Small intestine (tissue), 7 donors: Measurements from ENCODE around the gene IGFBP4. TPM values are rescaled to one million over a fixed set of nuclear protein-coding genes. Genes with fewer than 3 reads are reported as not detected.

Experiments
- DNase-seq, 2 donors: peaks; one replicate each; pipeline versions ENCODE4 v3.0.0 to v3.0.0-alpha.2; 2013
- FAIRE-seq: peaks from 2 replicates; lab custom pipeline; 2012; peaks lifted over from hg19 to GRCh38; lab: Jason Lieb, UNC
- H3K27ac ChIP-seq, 3 donors: one replicate each; pipeline ENCODE4 v1.5.1; 2013; ENCODE audit warnings: low read length in 2 of 3, mild to moderate bottlenecking in 2 of 3, control low read depth in 1 of 3, inconsistent platforms in 1 of 3, low read depth in 1 of 3, moderate library complexity in 1 of 3
- H3K27me3 ChIP-seq, 3 donors: one replicate each; pipeline ENCODE4 v1.6.1; 2013; ENCODE audit warnings: low read length in 3 of 3, inconsistent platforms in 1 of 3; ENCODE audit not compliant: control insufficient read depth in 3 of 3, insufficient read depth in 3 of 3
- H3K36me3 ChIP-seq, 3 donors: one replicate each; pipeline ENCODE4 v1.6.1; 2013; ENCODE audit warnings: low read length in 3 of 3, inconsistent platforms in 1 of 3, low read depth in 1 of 3, mild to moderate bottlenecking in 1 of 3, moderate library complexity in 1 of 3; ENCODE audit not compliant: control insufficient read depth in 3 of 3, insufficient read depth in 2 of 3
- H3K4me1 ChIP-seq, 3 donors: one replicate each; pipeline ENCODE4 v1.6.1; 2013; ENCODE audit warnings: low read length in 2 of 3, inconsistent platforms in 1 of 3, low read depth in 1 of 3, mild to moderate bottlenecking in 1 of 3, moderate library complexity in 1 of 3; ENCODE audit not compliant: control insufficient read depth in 3 of 3, insufficient read depth in 2 of 3
- H3K4me3 ChIP-seq, 3 donors: one replicate each; pipeline ENCODE4 v1.5.1; 2013; ENCODE audit warnings: low read length in 3 of 3, control low read depth in 1 of 3, inconsistent platforms in 1 of 3, low read depth in 1 of 3, mild to moderate bottlenecking in 1 of 3, moderate library complexity in 1 of 3
- H3K9me3 ChIP-seq, 2 donors: one replicate each; pipeline ENCODE4 v1.6.1; 2013; ENCODE audit warnings: low read depth in 1 of 2, low read length in 1 of 2; ENCODE audit not compliant: control insufficient read depth in 2 of 2, insufficient read depth in 1 of 2
- WGBS, 3 donors: extraction: QIAGEN DNeasy Blood & Tissue Kit; methylation state at CpG; one replicate each; pipeline ENCODE4 v1.1.7; 2013; 5-methylcytosine and 5-hydroxymethylcytosine counted together
- polyA plus RNA-seq, 4 donors: library from polyadenylated mRNA; stranded (reverse) in 3 of 4; unstranded in 1 of 4; fragments of 200-250 nt in 3 of 4; fragments of 120-200 nt in 1 of 4; gene quantifications; one replicate each; pipeline versions ENCODE4 v1.2.1 to v1.2.3, GENCODE V29; 2013
- donor health status: healthy with polysubstance abuse.
- donor health status: control.
- donor health status: control.
- donor health status: Bipolar disorder and iron deficiency.
- donor health status: healthy.

IGFBP4 gene
- polyA plus RNA-seq, 4 donors, result 19.2 to 282 (median 40.1) TPM

DNA sequence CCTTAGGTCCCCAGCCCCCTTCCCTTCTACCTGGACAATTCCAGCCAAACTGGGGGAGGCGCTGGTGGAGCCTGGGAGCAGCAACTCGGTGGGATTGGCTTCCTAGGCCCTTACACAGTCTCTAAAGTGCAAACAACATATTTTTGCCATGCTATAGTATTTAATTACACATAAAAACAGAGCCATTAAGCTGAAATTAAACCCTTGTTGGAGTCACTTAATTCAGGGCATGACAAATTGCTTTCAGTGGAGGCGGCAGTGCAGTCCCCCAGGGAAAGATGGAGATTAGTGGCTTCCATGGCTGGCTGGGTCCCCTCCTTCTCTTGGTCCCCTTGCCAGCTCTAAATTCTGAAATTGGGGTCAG, 17.3 kb downstream of the IGFBP4 start:
- DNase-seq (no peak), FAIRE-seq (no peak)
- Histone ChIP-seq H3K4me3 (no peak overlapping the region), H3K4me1 (peaks cover 0 to 25% (median 0%) of the 10 kb centered on the region in 3 donors), H3K36me3 (peaks cover 0 to 16% (median 0%) of the 10 kb centered on the region in 3 donors), H3K9me3 (no peaks in the 10 kb centered on the region), H3K27me3 (peaks cover 0 to 6% (median 0%) of the 10 kb centered on the region in 3 donors), H3K27ac (no peak overlapping the region)
- 74 to 92% (median 75%) methylated on average over 3 of the region's 3 CpGs for WGBS, 3 donors

DNA sequence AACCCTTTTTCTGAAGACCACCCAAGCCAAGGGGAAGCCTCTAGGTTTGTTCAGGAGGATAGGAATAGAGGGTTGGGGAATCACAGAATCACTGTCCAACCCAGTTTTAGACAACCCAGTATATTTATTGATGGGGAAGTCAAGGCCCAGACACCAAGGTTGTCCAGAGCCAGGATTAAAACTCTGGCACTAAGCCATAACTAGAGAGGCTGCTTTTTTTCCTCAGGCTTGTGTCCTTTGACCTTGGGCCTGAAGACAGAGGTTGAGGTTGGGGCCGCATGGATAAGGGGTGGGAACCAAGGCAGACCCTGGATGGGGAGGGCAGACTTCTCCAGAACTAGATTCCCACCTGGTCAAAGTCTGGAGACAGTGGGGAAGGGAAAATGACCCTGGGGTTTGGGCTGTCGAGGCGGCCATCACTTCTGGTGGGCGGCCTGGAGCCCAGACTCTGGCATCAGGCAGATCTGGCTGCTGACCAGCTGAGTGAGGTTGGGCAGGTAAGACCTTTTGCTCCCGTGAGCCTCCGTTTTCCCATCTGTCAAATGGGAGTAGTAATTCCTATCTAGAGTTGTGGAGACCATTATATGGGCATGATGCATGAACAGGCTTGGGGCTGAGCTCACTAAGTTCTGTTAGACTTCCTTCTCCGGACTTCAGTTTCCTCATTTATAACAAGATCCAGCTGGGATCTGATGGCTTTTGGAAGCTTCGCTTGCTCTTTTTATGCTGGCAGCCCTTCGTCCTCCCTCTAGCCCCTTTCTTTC, 17.9 kb downstream of the IGFBP4 start:
- no peak for DNase-seq
- WGBS, 3 donors, result 69 to 82% (median 74%) methylated on average over 9 of the region's 9 CpGs
- no peak for FAIRE-seq
- Histone ChIP-seq H3K27ac (peak overlapping the region in 1 of 3 donors; percentile 39), H3K27me3 (peaks cover 0 to 6% (median 0%) of the 10 kb centered on the region in 3 donors), H3K36me3 (peaks cover 0 to 14% (median 0%) of the 10 kb centered on the region in 3 donors), H3K4me3 (no peak overlapping the region), H3K9me3 (no peaks in the 10 kb centered on the region), H3K4me1 (peaks cover 0 to 25% (median 0%) of the 10 kb centered on the region in 3 donors)

DNA sequence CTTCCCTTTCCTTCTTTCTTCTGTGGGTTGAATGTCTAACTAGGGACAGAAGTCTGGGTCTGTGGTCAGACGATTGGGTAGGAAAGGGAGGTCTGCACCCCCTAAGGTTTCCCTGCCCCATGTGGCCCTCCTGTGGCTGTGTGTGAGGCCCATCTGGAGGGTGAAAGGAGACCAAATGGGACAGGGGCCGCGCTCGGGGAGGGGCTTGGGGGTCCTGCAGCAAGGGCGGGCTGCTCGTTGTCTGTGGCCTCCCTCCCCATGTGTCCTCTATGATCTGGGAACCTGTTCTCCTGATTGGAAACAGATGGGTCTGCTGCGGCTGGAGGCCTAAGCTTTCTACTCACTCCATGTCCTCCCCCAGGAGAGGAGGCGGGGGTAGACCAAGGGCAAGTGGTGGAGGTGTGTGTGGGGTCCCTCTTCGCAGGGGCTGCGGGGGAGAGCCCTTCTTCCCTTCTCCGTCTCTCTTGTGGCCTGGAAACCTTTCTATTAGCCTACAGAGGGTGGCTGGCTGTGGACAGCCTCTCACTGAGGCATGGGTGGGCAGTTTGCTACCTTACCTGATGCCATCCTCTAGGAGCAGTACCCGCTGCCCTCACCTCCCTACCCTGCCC, 18.6 kb downstream of the IGFBP4 start:
- 69 to 82% (median 75%) methylated on average over 12 of the region's 12 CpGs for WGBS, 3 donors
- H3K4me1 ChIP-seq, result peaks cover 0 to 25% (median 0%) of the 10 kb centered on the region in 3 donors
- H3K9me3 ChIP-seq, result no peaks in the 10 kb centered on the region
- H3K36me3 ChIP-seq, result peaks cover 0 to 9% (median 0%) of the 10 kb centered on the region in 3 donors
- peaks cover 0 to 6% (median 0%) of the 10 kb centered on the region in 3 donors for H3K27me3 ChIP-seq
- peak overlapping the region in 1 of 3 donors; percentile 39 for H3K27ac ChIP-seq
- DNase-seq (no peak), FAIRE-seq (no peak)
- H3K4me3 ChIP-seq, result no peak overlapping the region

DNA sequence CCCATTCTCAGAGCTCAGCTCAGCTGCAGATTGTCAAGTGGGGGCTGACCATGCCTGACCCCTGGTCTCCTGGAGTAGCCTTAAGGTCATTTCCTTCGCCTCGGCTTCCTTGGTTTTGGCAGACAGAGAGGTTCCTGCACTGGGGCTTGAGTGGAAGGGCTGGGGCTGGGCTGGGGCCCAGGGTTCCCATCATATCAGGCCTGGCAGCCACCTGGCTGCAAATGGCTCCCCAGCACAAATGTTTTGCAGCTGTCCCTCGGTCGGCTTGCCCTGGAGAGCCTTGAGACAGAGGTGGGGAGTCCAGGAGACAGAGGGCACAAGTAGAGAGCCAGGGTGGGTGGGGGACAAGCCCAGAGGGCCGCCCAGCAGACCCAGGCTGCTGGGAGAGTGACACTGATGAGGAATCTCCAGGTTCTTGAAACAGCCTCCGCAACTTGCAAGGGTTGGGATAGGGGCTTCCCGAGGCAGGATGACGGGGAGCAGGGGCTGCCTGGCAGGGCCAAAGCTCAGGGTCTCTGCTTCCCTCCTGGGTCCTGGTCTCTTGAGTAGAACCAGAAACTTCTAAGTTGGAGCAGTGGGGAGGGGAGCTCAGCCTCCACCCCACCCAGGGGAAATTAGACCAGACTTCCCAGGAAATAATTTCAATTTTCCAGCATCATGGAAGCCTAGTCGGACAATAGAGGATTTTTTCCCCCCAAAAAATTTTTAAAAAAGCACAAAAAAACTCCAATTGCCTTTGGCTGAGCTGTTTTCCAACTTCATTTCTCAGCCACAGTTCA, 19.3 kb downstream of the IGFBP4 start:
- peaks cover 0 to 19% (median 0%) of the 10 kb centered on the region in 3 donors for H3K4me1 ChIP-seq
- H3K9me3 ChIP-seq, result no peaks in the 10 kb centered on the region
- 63 to 81% (median 77%) methylated on average over 9 of the region's 9 CpGs for WGBS, 3 donors
- peaks cover 0 to 3% (median 0%) of the 10 kb centered on the region in 3 donors for H3K36me3 ChIP-seq
- H3K27me3 ChIP-seq, result peaks cover 0 to 3% (median 0%) of the 10 kb centered on the region in 3 donors
- H3K27ac ChIP-seq, result peak overlapping the region in 1 of 3 donors; percentile 39
- DNase-seq (no peak), FAIRE-seq (no peak)
- no peak overlapping the region for H3K4me3 ChIP-seq

DNA sequence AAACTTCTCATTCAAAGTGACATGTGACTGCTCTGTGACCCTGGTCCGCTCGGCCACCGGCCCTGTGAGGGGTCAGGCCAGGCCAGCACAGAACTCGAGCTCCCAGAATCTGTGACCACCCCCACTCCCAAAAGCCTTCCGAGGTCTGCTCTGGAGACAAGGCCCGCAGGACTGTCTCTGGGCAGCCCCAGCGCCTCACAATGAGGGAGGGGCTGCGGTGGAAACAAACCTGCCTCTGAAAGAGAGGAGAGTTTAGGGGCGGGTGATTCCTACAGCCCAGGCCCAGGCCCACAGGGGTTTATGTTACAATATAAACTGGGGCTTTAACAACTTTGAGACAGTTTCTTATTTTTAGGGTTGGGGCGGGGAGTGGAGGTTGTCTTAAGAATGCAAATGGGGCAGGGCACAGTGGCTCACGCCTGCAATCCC, 19.9 kb downstream of the IGFBP4 start:
- H3K4me1 ChIP-seq, result peaks cover 0 to 15% (median 0%) of the 10 kb centered on the region in 3 donors
- FAIRE-seq, result no peak
- H3K27me3 ChIP-seq, result no peaks in the 10 kb centered on the region
- H3K4me3 ChIP-seq, result no peak overlapping the region
- 60 to 84% (median 84%) methylated on average over 11 of the region's 11 CpGs for WGBS, 3 donors
- no peaks in the 10 kb centered on the region for H3K9me3 ChIP-seq
- H3K27ac ChIP-seq, result peak overlapping the region in 1 of 3 donors; percentile 3
- DNase-seq, result no peak
- no peaks in the 10 kb centered on the region for H3K36me3 ChIP-seq

DNA sequence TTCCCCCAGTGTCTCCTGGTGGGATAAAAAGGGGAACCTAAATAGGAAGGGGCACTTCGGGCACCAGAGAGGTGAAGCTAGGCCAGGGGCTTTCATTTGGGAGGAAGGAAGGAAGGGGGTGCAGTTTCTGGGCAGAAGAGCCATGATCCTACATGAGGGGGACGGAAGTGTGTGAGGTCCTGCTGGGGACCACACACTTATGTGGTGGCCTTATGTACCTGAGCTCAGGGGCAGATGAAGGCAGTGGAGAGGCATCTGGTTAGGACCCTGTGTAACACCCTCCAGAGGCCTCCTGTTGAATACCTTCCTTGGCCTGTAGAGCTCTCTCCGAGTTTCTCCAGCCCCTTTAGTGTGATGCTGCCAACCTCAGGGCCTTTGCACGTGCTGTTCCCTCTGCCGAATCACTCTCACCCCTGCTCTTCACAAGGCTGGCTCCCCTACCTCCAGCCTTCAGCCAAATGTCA, 21.2 kb downstream of the IGFBP4 start:
- peaks cover 0 to 15% (median 0%) of the 10 kb centered on the region in 3 donors for H3K4me1 ChIP-seq
- H3K4me3 ChIP-seq, result no peak overlapping the region
- H3K9me3 ChIP-seq, result no peaks in the 10 kb centered on the region
- H3K36me3 ChIP-seq, result no peaks in the 10 kb centered on the region
- H3K27ac ChIP-seq, result no peak overlapping the region
- FAIRE-seq, result no peak
- DNase-seq, result no peak
- 88 to 94% (median 91%) methylated on average over 5 of the region's 5 CpGs for WGBS, 3 donors
- H3K27me3 ChIP-seq, result no peaks in the 10 kb centered on the region

DNA sequence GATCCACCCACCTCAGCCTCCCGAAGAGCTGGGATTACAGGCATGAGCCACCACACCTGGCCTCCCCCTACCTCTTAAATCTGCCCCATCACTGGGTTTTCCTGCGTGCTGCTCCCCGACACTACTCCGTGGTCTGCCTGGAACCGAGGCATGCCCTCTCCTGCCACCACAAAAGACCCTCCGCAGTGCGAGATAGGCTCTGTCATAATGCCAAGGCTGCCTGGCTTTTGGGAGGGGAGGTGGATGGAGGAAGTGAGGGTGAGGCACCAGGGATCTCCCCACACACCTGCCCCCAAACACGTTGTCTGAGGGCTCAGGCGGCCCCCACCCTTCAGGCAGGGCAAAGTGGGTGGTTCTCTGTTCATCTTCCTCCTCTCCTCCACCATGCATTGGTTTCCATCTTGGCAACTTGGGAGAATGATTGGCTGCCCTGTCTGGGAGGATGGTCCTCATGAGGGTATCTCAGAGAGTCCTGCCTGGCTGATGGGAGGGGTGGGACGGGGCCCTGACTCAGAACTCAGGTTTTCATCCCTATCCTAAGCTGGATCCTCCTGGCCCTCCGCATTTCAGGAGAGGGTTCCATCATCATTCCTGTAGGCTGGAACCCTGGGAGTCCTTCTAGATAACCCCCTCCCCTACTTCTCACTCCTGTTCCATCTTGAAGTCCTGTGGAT, 23.2 kb downstream of the IGFBP4 start:
- FAIRE-seq, result no peak
- H3K27ac ChIP-seq, result no peak overlapping the region
- H3K9me3 ChIP-seq, result no peaks in the 10 kb centered on the region
- peaks cover 0 to 16% (median 0%) of the 10 kb centered on the region in 3 donors for H3K4me1 ChIP-seq
- no peak for DNase-seq
- no peak overlapping the region for H3K4me3 ChIP-seq
- H3K36me3 ChIP-seq, result no peaks in the 10 kb centered on the region
- no peaks in the 10 kb centered on the region for H3K27me3 ChIP-seq
- WGBS, 3 donors, result 78 to 84% (median 78%) methylated on average over 10 to 11 of the region's 11 CpGs
